Keratinocyte (primary cell): ENCODE measurements around the gene UGT1A8.

Experiments
- EZH2 ChIP-seq: IDR thresholded peaks from one replicate; pipeline ENCODE4 v1.6.1; 2012; ENCODE audit warnings: inconsistent platforms, mild to moderate bottlenecking, low read length, moderate library complexity
- TF ChIP-seq, protein P1 (sequence below), 3 experiments: IDR thresholded peaks in 1 of 3; conservative IDR thresholded peaks in 1 of 3; optimal IDR thresholded peaks in 1 of 3; 2 replicates in 2 of 3; 3 replicates in 1 of 3; pipeline versions ENCODE3 to v1.5.1; 2011; ENCODE audit warnings: low read length in 3 of 3, mild to moderate bottlenecking in 3 of 3, moderate library complexity in 2 of 3, control low read depth in 1 of 3, inconsistent platforms in 1 of 3; ENCODE audit not compliant: insufficient read depth in 2 of 3; ENCODE audit errors: extremely low read depth in 1 of 3

DNA sequence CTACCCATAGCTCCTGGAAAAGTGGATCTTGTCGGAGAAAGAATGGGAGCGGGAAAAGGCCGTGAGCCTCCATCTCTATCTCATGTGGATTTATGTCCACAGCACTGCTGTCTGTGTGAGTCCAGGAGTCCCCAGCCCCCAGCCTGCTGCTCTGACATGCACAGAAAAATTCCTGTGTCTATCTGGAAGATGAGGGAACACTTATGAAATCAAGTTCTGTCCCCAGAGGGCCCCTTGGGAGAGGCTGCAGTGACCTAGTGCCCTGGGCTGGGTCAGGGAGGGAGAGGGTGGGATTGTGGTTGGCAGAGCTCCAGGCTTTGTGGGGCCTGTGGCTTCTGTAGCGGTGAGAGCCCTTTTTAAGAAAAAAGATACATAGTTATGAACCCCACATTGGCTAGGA, 199.3 kb downstream of the UGT1A8 start:
- TF ChIP-seq, protein P1, sequence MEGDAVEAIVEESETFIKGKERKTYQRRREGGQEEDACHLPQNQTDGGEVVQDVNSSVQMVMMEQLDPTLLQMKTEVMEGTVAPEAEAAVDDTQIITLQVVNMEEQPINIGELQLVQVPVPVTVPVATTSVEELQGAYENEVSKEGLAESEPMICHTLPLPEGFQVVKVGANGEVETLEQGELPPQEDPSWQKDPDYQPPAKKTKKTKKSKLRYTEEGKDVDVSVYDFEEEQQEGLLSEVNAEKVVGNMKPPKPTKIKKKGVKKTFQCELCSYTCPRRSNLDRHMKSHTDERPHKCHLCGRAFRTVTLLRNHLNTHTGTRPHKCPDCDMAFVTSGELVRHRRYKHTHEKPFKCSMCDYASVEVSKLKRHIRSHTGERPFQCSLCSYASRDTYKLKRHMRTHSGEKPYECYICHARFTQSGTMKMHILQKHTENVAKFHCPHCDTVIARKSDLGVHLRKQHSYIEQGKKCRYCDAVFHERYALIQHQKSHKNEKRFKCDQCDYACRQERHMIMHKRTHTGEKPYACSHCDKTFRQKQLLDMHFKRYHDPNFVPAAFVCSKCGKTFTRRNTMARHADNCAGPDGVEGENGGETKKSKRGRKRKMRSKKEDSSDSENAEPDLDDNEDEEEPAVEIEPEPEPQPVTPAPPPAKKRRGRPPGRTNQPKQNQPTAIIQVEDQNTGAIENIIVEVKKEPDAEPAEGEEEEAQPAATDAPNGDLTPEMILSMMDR (optimal IDR thresholded peaks at IDR 0.05 in 1 of 3, IDR thresholded peaks at IDR 0.05 in 1 of 3, conservative IDR thresholded peaks at IDR 0.05 in 1 of 3; ENCODE audit: extremely low read depth in 1 of 3, insufficient read depth in 2 of 3, low read length in 3 of 3): no peak
- no peak for TF ChIP-seq EZH2
